AG09309 (cell line): ENCODE results near the gene PDE10A.
"Not testable (repeated sequence)": the region's sequence is repeated elsewhere in the genome, so short reads cannot be mapped to it uniquely, and the experiment has no call there.

ENCODE experiments used
- DNase-seq: peaks from one replicate; pipeline ENCODE4 v3.0.0-alpha.2; 2010; ENCODE audit warnings: low read depth
- H3K4me3 ChIP-seq: 2 replicates; pipeline ENCODE4 v1.5.1; 2011; ENCODE audit warnings: mild to moderate bottlenecking, low read depth, low read length, moderate library complexity; ENCODE audit not compliant: control insufficient read depth
- CTCF ChIP-seq: IDR thresholded peaks from 2 replicates; pipeline ENCODE4 v1.5.1; 2011; ENCODE audit warnings: mild to moderate bottlenecking, low read depth, low read length, inconsistent platforms; ENCODE audit not compliant: insufficient read depth, control insufficient read depth; ENCODE audit errors: missing control alignments

Gene PDE10A

DNA sequence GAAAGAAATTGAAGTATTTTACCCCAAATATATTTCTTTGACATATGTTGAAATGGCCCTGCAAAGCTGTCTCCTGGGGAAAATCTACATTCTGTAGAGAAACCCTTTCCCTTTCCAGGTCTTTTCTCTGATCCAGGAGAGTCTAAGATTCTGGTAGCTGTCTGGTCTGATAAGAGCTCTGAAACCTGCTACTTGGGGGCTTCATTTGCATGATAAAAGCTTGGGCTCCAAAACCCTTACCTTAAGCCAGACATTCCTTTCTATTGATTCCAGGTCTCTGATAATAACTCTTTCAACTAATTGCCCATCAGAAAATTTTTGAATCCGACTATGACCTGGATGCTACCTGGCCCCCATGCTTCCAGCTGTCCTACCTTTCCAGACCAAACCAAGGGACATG, 184.5 kb downstream of the PDE10A start:
- no peak overlapping the region for H3K4me3 ChIP-seq
- no peak for DNase-seq
- no peak for TF ChIP-seq CTCF

DNA sequence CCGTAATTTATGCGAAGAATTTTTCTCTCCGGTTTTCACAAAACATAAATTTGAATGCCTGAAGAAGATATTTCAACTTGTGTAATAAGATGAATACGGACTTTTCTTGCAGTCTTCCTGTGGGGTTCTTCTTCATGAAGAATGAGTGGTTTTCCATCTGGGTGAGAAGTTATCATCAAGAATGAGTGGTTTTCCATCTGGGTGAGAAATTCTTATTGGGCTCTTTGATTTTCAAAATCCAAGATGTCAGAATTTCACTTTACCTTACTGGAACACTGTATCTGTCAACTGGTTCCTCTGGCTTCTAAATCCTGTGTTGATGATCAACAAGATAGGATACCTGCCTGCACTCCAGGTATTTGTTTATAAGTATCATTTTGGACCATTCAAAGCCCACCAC, 193.6 kb downstream of the PDE10A start:
- no peak for TF ChIP-seq CTCF
- no peak overlapping the region for H3K4me3 ChIP-seq
- no peak for DNase-seq

- TF ChIP-seq CTCF: no peak
- no peak for DNase-seq
These were observed 194.5 kb downstream of the PDE10A start for GRCh38 chr6:165468340-165469235.

GRCh38 chr6:165463499-165463898, 199.5 kb downstream of the PDE10A start:
- H3K4me3 ChIP-seq, DNase-seq: not testable (repeated sequence)

More at GRCh38 chr6:165468340-165469235, 194.5 kb downstream of the PDE10A start:
- no peak overlapping the region for H3K4me3 ChIP-seq

DNA sequence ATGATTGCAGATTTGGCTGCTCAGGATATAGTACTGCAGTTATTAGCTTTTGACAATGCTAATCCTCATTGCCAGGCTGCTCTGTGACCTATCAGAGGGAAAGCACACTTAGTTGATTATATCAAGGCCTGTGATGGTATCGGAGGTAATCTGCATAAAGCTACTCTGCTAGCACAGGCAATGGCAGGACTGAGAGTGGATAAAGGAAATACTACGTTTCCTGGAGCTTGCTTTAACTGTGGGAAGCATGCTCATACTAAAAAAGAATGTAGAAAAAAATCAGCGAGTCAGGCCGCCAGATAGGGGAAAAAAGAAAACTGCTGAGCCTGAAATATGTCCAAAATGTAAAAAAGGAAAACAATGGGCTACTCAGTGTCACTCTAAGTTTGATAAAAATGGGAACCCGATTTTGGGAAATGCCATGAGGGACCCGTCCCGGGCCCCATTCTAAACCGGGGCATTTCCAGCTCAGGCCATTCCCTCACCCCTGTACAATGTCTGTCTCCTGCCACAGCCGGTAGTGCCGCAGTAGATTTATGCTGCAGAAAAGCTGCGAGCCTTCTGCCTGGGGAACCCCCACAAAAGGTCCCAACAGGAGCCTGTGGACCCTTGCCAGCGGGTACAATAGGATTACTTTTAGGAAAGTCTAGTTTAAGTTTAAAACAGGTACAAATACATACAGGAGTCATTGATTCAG, 203.3 kb downstream of the PDE10A start:
- not testable (repeated sequence) for DNase-seq, H3K4me3 ChIP-seq

DNA sequence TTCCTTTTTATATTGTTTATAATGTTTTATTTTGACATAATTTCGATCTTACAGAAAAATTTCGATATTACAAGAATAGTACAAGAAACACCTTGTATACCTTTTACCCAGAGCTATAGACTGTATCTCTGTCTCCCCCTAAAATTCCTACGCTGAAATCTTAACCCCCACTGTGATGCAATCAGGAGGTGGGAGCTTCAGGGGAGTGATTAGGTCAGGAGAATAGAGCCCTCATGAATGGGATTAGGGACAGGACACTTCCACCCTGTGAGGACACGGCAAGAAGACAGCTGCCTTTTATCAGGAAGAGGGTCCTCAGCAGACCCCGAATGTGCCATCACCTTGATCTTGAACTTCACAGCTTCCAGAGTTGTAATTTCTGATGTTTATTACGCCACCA, 204.9 kb downstream of the PDE10A start:
- no peak for DNase-seq
- no peak for TF ChIP-seq CTCF
- H3K4me3 ChIP-seq: no peak overlapping the region

GRCh38 chr6:165456286-165456685, 206.8 kb downstream of the PDE10A start:
- no peak for DNase-seq
- H3K4me3 ChIP-seq: no peak overlapping the region
- TF ChIP-seq CTCF: no peak

DNA sequence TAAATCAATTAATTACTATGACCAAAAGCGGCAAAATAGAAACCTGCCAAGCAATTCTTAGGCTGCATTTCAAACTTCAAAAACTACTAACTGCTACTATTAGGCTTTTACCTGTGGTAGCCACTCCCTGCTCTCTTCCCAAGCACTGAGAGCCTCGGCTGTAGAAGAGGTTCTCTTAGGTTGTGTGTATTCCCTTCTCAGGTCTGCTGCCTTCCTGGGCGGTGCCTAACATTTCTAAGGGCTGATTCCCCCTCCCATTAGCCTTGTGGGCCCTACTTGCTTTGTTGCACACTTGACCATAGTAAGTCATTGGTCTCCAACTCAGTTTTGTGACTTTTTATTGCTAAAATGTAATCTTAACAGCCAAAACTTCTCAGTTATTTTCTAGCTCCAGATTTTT, 207.6 kb downstream of the PDE10A start:
- H3K4me3 ChIP-seq: no peak overlapping the region
- DNase-seq: no peak
- TF ChIP-seq CTCF: no peak
